Spleen (tissue), 11 donors: ENCODE measurements around the gene SLC13A4. TPM values are rescaled to one million over a fixed set of nuclear protein-coding genes. Genes with fewer than 3 reads are reported as not detected.
"Not testable (repeated sequence)": the region's sequence is repeated elsewhere in the genome, so short reads cannot be mapped to it uniquely, and the experiment has no call there.

Experiments
- DNase-seq: peaks from one replicate; pipeline ENCODE4 v3.0.0-alpha.2; 2020
- H3K27ac ChIP-seq, 8 donors: fragments of 200-600 bp; sonication (generic) in 7 of 8; 1 replicate in 4 of 8; 2 replicates in 4 of 8; pipeline versions ENCODE4 v1.5.0 to v1.8.0; 2016 to 2021; ENCODE audit warnings: inconsistent platforms in 4 of 8, mild to moderate bottlenecking in 4 of 8, moderate library complexity in 1 of 8
- H3K27me3 ChIP-seq, 7 donors: fragments of 200-600 bp; sonication (generic) in 6 of 7; replicated peaks in 1 of 7; 1 replicate in 4 of 7; 2 replicates in 3 of 7; pipeline versions ENCODE4 v1.5.0 to v1.8.0; 2016 to 2021; ENCODE audit warnings: inconsistent platforms in 3 of 7, mild to moderate bottlenecking in 1 of 7
- H3K36me3 ChIP-seq, 6 donors: fragments of 200-600 bp; sonication (generic) in 5 of 6; 1 replicate in 4 of 6; 2 replicates in 2 of 6; pipeline versions ENCODE4 v1.5.0 to v1.8.0; 2016 to 2021; ENCODE audit warnings: inconsistent platforms in 2 of 6
- H3K4me1 ChIP-seq, 6 donors: fragments of 200-600 bp; sonication (generic) in 5 of 6; 1 replicate in 3 of 6; 2 replicates in 3 of 6; pipeline versions ENCODE4 v1.5.0 to v1.8.0; 2016 to 2021; ENCODE audit warnings: inconsistent platforms in 3 of 6
- H3K4me3 ChIP-seq, 8 donors: fragments of 200-600 bp; sonication (generic) in 7 of 8; 1 replicate in 4 of 8; 2 replicates in 4 of 8; pipeline versions ENCODE4 v1.5.0 to v1.8.0; 2016 to 2021; ENCODE audit warnings: inconsistent platforms in 4 of 8, mild to moderate bottlenecking in 4 of 8, moderate library complexity in 2 of 8
- H3K9me3 ChIP-seq, 8 donors: fragments of 200-600 bp; sonication (generic) in 7 of 8; 1 replicate in 4 of 8; 2 replicates in 4 of 8; pipeline versions ENCODE4 v1.5.0 to v1.8.0; 2016 to 2021; ENCODE audit warnings: inconsistent platforms in 4 of 8
- POLR2A ChIP-seq, 3 donors: fragments of 450-650 bp; IDR thresholded peaks; one replicate each; pipeline ENCODE4 v1.5.1; 2017; ENCODE audit warnings: antibody characterized with exemption in 3 of 3, mild to moderate bottlenecking in 1 of 3
- POLR2AphosphoS5 ChIP-seq, 3 donors: sonication (generic); formaldehyde crosslinking; IDR thresholded peaks; one replicate each; pipeline ENCODE4 v1.5.1; 2017; ENCODE audit warnings: antibody characterized with exemption in 3 of 3
- WGBS, 5 donors: extraction: QIAGEN DNeasy Blood & Tissue Kit in 3 of 5; methylation state at CpG; one replicate each; pipeline versions ENCODE4 v1.1.5 to v1.1.7; 2013 to 2018; 5-methylcytosine and 5-hydroxymethylcytosine counted together
- intact Hi-C: fragments of 100-400 bp; cut with DNase I; formaldehyde crosslinking; loops from one replicate; pipeline ENCODE4 v1.15.0; 2023; ENCODE audit warnings: low total_unique reads
- polyA plus RNA-seq, 3 donors: library from polyadenylated mRNA; stranded (reverse); fragments of 200-250 nt; gene quantifications; one replicate each; pipeline ENCODE4 v1.2.1, GENCODE V29; 2013
- small RNA-seq, 4 donors: library from RNA; depleted of rRNA; stranded (forward); fragments of <200 nt; gene quantifications; one replicate each; pipeline ENCODE3, GENCODE V24; 2016
- total RNA-seq, 7 donors: library from RNA; depleted of rRNA in 3 of 7; stranded (reverse); fragments of >200 nt in 3 of 7; fragmentation: NEBNext Ultra II Directional in 4 of 7; extraction: Animal tissue kit (Norgen Biotek cat#: 25700) in 4 of 7; gene quantifications; one replicate each; pipeline versions ENCODE4 v1.1.0 to v1.2.1, GENCODE V29; 2016 to 2021
- TF ChIP-seq, protein P1 (sequence below), 11 experiments: fragments of 200-600 bp in 7 of 11; fragments of 450-650 bp in 4 of 11; sonication (generic) in 4 of 11; IDR thresholded peaks in 8 of 11; conservative IDR thresholded peaks in 3 of 11; 1 replicate in 7 of 11; 2 replicates in 4 of 11; pipeline versions ENCODE4 v1.4.0 to v1.8.0; 2016 to 2021; ENCODE audit warnings: antibody characterized with exemption in 11 of 11, inconsistent platforms in 4 of 11, mild to moderate bottlenecking in 1 of 11
- donor health status: healthy with polysubstance abuse.
- donor health status: DM: no; HTN: no; CAD: no; lungs with moderate emphysema.
- donor health status: DM: no; HTN: no; CAD: no.
- donor health status: Bipolar disorder and iron deficiency.
- donor health status: healthy.
- donor health status: DM: no; HTN: no; CAD: no.
- donor health status: DM: yes; HTN: yes; CAD: no.

SLC13A4 gene
- total and polyA plus RNA-seq, 10 donors, result 0.16 to 0.20 TPM; not detected in 8

DNA sequence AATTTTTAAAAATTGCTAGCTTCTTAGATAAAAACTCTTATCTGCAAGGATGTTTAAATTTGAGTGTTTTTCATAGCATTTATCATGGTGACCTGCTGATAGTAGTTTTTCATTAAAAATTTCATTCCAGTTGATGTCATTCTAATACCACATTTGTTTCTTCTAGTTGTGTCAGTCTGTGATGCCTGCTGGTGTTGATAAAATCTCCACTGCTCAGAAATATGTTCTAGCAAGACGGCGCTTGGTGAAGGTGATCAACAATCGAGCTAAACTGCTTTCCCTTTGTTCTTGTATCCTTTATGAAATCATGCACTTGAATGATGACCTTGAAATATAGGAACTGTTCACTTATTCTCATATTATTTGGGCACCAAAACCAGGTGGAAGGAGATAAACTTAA is 83.3 kb downstream of the SLC13A4 start:
- H3K4me3 ChIP-seq, result no peak overlapping the region
- TF ChIP-seq POLR2AphosphoS5 (IDR thresholded peaks at IDR 0.05) (no peak), POLR2A (IDR thresholded peaks at IDR 0.05) (no peak)
- TF ChIP-seq, protein P1, sequence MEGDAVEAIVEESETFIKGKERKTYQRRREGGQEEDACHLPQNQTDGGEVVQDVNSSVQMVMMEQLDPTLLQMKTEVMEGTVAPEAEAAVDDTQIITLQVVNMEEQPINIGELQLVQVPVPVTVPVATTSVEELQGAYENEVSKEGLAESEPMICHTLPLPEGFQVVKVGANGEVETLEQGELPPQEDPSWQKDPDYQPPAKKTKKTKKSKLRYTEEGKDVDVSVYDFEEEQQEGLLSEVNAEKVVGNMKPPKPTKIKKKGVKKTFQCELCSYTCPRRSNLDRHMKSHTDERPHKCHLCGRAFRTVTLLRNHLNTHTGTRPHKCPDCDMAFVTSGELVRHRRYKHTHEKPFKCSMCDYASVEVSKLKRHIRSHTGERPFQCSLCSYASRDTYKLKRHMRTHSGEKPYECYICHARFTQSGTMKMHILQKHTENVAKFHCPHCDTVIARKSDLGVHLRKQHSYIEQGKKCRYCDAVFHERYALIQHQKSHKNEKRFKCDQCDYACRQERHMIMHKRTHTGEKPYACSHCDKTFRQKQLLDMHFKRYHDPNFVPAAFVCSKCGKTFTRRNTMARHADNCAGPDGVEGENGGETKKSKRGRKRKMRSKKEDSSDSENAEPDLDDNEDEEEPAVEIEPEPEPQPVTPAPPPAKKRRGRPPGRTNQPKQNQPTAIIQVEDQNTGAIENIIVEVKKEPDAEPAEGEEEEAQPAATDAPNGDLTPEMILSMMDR (IDR thresholded peaks at IDR 0.05 in 8 of 11, conservative IDR thresholded peaks at IDR 0.05 in 3 of 11), result no peak
- peaks cover 0 to under 1% (median 0%) of the 10 kb centered on the region in 8 donors for H3K9me3 ChIP-seq
- H3K36me3 ChIP-seq, result peaks cover 6 to 100% (median 56%) of the 10 kb centered on the region in 6 donors
- WGBS, 5 donors, result 66 to 77% (median 74%) methylated on average over 3 of the region's 3 CpGs
- no peak for DNase-seq
- H3K27me3 ChIP-seq, result no peaks in the 10 kb centered on the region
- intact Hi-C loops, result loop anchor here (5.0 kb wide), 1 partner anchor 362 kb away; no protein-coding TSS in a partner anchor
- H3K4me1 ChIP-seq, result peaks cover 0 to 10% (median 5%) of the 10 kb centered on the region in 6 donors
- H3K27ac ChIP-seq, result peak overlapping the region in 1 of 8 donors; percentile 1

DNA sequence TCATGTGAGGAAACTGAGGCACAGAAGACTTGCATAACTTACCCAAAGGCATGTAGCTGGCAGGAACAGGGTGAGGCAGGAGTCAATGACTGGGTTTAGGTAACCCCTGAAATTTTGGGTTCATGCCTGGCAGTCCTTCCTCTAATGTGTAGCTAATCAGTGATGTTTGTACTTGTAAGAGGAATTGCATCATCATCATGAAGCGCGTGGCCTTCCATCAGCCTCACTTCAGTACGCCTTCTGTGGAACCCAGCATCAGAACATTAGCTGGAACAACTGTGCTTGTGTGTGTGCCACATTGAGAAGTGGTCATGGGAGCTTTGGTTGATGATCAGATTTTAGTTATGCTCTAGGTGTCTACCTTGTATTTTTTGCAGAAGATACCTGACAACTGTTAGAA is 83.8 kb downstream of the SLC13A4 start:
- Histone ChIP-seq H3K9me3 (peaks cover 0 to 5% (median 0%) of the 10 kb centered on the region in 8 donors), H3K4me1 (peaks cover 0 to 10% (median 5%) of the 10 kb centered on the region in 6 donors), H3K27ac (peak overlapping the region in 2 of 8 donors; percentile 1 to 5), H3K36me3 (peaks cover 6 to 100% (median 62%) of the 10 kb centered on the region in 6 donors), H3K27me3 (no peaks in the 10 kb centered on the region), H3K4me3 (no peak overlapping the region)
- intact Hi-C loops, result no loop called here
- WGBS, 5 donors, result 67 to 93% (median 78%) methylated on average over 3 of the region's 3 CpGs
- TF ChIP-seq, protein P1 (IDR thresholded peaks at IDR 0.05 in 8 of 11, conservative IDR thresholded peaks at IDR 0.05 in 3 of 11), result no peak
- TF ChIP-seq POLR2A (IDR thresholded peaks at IDR 0.05) (no peak), POLR2AphosphoS5 (IDR thresholded peaks at IDR 0.05) (no peak)
- no peak for DNase-seq

DNA sequence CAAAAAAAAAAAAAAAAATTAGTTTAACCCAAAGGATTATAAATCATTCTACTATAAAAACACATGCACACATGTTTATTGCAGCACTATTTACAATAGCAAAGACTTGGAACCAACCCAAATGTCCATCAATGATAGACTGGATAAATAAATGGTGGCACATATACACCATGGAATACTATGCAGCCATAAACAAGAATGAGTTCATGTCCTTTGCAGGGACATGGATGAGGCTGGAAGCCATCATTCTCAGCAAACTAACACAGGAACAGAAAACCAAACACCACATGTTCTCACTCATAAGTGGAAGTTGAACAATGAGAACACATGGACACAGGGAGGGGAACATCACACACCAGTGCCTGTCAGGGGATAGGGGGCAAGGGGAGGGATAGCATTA is 88.3 kb downstream of the SLC13A4 start:
- H3K27me3 ChIP-seq, intact Hi-C loops, DNase-seq, H3K27ac ChIP-seq, H3K4me1 ChIP-seq, H3K9me3 ChIP-seq, H3K4me3 ChIP-seq: not testable (repeated sequence)
- H3K36me3 ChIP-seq, result peaks cover 0 to 100% (median 61%) of the 10 kb centered on the region in 6 donors

DNA sequence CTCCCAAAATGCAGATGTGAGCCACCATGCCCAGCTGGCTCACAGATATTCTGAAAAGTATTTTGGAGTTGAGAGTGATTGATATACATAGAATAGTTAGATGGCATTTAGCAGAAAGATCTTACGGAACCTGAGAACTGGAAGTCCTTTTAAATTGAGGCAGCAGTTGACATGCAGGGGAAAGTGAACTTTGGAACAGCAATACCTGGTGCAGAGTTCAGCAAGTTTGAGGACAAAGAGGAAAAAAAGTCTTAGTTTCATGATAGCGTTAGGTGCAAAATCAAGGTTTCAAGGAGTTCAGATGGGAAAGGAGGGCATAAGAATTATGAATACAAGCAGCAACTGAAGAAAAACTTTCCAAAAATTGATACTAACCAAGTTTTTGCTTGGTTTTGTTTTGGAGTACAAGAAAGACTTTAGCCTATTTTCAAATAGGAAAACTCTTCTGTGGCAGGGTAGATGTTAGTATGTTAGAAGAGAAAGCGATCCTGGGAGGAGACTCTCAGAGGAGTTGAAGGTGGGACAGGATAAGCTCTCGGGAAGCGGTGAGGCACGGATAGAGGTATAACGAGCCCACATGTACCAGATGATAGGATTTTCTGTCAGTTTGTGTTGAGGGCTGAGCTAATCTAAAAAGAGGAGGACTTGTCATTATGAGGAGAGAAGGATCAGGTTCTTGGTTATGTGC is 93.7 kb downstream of the SLC13A4 start:
- Histone ChIP-seq H3K9me3 (peaks cover 0 to 1% (median 0%) of the 10 kb centered on the region in 8 donors), H3K4me1 (no peaks in the 10 kb centered on the region), H3K27me3 (no peaks in the 10 kb centered on the region), H3K36me3 (peaks cover 0 to 100% (median 46%) of the 10 kb centered on the region in 6 donors), H3K27ac (no peak overlapping the region), H3K4me3 (no peak overlapping the region)
- intact Hi-C loops, result no loop called here
- DNase-seq, result no peak
- TF ChIP-seq, protein P1 (IDR thresholded peaks at IDR 0.05 in 8 of 11, conservative IDR thresholded peaks at IDR 0.05 in 3 of 11), result no peak
- no peak for TF ChIP-seq POLR2AphosphoS5 (IDR thresholded peaks at IDR 0.05)
- TF ChIP-seq POLR2A (IDR thresholded peaks at IDR 0.05), result no peak
- WGBS, 5 donors, result 95 to 98% (median 97%) methylated on average over 7 of the region's 7 CpGs

Small RNAs within 50 kb of the gene (small RNA-seq; reads per million reads assigned to genes)
- 0 reads per million in 4 donors for gene RNU6-1154P

Other genes starting within 250 kb of the SLC13A4 start
- 10 to 100 TPM; 22.4 to 36.9 (median 28.6) TPM for gene CNOT4, start 218.1 kb downstream of the SLC13A4 start, total RNA-seq
- gene CNOT4, start 218.1 kb downstream of the SLC13A4 start, polyA plus RNA-seq, result 1 to 10 TPM; 5.3 to 6.3 (median 6.0) TPM
- 10 to 100 TPM; 38.4 to 55.5 (median 51.1) TPM for gene NUP205, start 170.3 kb downstream of the SLC13A4 start, total RNA-seq
- gene NUP205, start 170.3 kb downstream of the SLC13A4 start, polyA plus RNA-seq, result 10 to 100 TPM; 29.8 to 40.8 (median 34.1) TPM
- gene STMP1, start 65.7 kb downstream of the SLC13A4 start, total RNA-seq, result 10 to 100 TPM; 20.0 to 25.9 (median 23.9) TPM
- 10 to 100 TPM; 17.4 to 27.0 (median 22.3) TPM for gene STMP1, start 65.7 kb downstream of the SLC13A4 start, polyA plus RNA-seq
- 1 to 10 TPM in 1 of 7 donors, under 1 TPM in 2, not detected in 4; 0.85 to 1.3 (median 0.97) TPM for gene FAM180A, start 20.6 kb upstream of the SLC13A4 start, total RNA-seq
- under 1 TPM in 2 of 3 donors, not detected in 1; 0.19 to 0.32 TPM for gene FAM180A, start 20.6 kb upstream of the SLC13A4 start, polyA plus RNA-seq
- gene MTPN, start 249.2 kb upstream of the SLC13A4 start, total RNA-seq, result 100 to 1,000 TPM; 154 to 192 (median 167) TPM
- 10 to 100 TPM; 43.2 to 90.4 (median 76.5) TPM for gene MTPN, start 249.2 kb upstream of the SLC13A4 start, polyA plus RNA-seq